Stomach smooth muscle (tissue), 2 donors: Measurements from ENCODE around the gene SFXN5.
"Not testable (repeated sequence)": the region's sequence is repeated elsewhere in the genome, so short reads cannot be mapped to it uniquely, and the experiment has no call there.

Experiments
- H3K27ac ChIP-seq: one replicate; pipeline ENCODE4 v1.7.0; 2013; ENCODE audit warnings: mild to moderate bottlenecking, low read length, inconsistent platforms
- H3K27me3 ChIP-seq, 2 donors: one replicate each; pipeline ENCODE4 v1.7.0; 2013; ENCODE audit warnings: low read length in 2 of 2; ENCODE audit not compliant: insufficient read depth in 2 of 2, control insufficient read depth in 1 of 2
- H3K36me3 ChIP-seq, 2 donors: one replicate each; pipeline ENCODE4 v1.7.0; 2013; ENCODE audit warnings: low read length in 2 of 2; ENCODE audit not compliant: control insufficient read depth in 2 of 2, insufficient read depth in 2 of 2
- H3K4me1 ChIP-seq: one replicate; pipeline ENCODE4 v1.7.0; 2013; ENCODE audit warnings: low read length; ENCODE audit not compliant: control insufficient read depth, insufficient read depth
- H3K4me3 ChIP-seq, 2 donors: one replicate each; pipeline ENCODE4 v1.7.0; 2013; ENCODE audit warnings: low read length in 2 of 2
- H3K9ac ChIP-seq, 2 donors: one replicate each; pipeline ENCODE4 v1.7.0; 2013; ENCODE audit warnings: low read length in 2 of 2, mild to moderate bottlenecking in 1 of 2
- H3K9me3 ChIP-seq, 2 donors: one replicate each; pipeline ENCODE4 v1.7.0; 2013; ENCODE audit warnings: low read length in 2 of 2; ENCODE audit not compliant: control insufficient read depth in 2 of 2
- donor health status: healthy.
- donor health status: Pancreatic carcinoma.

The SFXN5 gene, protein sequence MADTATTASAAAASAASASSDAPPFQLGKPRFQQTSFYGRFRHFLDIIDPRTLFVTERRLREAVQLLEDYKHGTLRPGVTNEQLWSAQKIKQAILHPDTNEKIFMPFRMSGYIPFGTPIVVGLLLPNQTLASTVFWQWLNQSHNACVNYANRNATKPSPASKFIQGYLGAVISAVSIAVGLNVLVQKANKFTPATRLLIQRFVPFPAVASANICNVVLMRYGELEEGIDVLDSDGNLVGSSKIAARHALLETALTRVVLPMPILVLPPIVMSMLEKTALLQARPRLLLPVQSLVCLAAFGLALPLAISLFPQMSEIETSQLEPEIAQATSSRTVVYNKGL

DNA sequence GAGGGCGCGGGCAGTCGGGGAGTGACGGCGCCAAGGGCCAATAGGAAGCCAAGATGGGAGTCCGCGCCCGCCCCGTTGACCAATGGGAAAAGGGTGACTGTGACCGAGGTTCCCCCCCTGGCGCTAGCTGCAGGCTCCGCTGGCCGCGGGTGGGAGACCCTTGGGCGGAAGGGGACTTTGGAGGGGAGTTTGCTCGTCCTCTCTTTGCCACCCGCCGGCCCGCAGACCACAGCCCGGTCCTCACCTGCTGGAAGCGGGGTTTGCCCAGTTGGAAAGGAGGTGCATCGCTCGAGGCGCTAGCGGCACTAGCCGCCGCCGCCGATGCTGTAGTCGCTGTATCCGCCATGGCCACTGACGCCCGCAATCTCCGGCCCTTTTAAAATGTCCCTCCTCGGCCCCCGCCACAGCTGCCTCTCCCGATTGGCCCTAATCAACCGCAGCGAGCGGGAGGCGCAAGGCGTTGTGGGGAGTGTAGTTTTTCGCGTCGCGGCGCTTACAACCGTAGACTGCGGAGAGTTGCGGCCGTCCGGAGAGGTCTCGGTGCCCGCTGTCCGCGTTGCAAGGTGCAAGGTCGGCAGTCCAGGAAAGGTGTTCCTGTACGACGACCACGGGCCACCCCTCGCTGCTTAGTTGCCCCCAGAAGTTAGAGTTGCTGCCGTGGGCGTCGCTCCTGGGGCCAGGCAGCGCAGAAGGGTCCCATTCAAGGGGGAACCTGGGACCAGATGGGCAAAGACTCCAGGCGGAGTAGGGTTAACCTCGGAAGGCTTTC lies at the start of gene SFXN5:
Gene SFXN5 (minus strand): TSS at position 353 of the 769 bp plus-strand sequence. CDS start 7 bp downstream, at position 346.
- Histone ChIP-seq H3K9me3 (no peaks in the 10 kb centered on the region), H3K9ac (peak within 1 kb of the TSS; percentile 78 to 82), H3K36me3 (peaks cover 0 to 4% of the 10 kb centered on the region in 2 donors), H3K27me3 (no peaks in the 10 kb centered on the region), H3K27ac (peak within 1 kb of the TSS; percentile 90), H3K4me3 (peak within 1 kb of the TSS; percentile 93 to 94), H3K4me1 (peaks cover 28% of the 10 kb centered on the region)

DNA sequence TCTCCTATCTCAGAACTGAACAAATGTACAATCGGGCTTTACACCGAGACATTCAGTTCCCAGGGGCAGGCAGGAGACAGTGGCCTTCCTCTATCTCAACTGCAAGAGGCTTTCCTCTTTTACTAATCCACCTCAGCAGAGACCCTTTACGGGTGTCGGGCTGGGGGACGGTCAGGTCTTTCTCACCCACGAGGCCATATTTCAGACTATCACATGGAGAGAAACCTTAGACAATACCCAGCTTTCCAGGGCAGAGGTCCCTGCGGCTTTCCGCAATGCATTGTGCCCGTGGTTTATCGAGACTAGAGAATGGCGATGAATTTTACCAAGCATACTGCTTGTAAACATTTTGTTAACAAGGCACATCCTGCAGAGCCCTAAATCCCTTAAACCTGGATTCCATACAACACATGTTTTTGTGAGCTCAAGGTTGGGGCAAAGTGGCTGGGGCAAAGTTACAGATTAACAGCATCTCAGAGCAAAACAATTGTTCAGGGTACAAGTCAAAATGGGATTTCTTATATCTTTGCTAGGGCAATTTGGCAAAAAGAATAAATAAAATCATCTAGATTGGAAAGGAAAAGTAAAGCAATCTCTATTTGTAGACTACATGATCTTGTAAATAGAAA lies 48.2 kb upstream of the SFXN5 start:
- not testable (repeated sequence) for H3K36me3 ChIP-seq, H3K4me3 ChIP-seq, H3K9me3 ChIP-seq, H3K27me3 ChIP-seq, H3K9ac ChIP-seq, H3K27ac ChIP-seq, H3K4me1 ChIP-seq

DNA sequence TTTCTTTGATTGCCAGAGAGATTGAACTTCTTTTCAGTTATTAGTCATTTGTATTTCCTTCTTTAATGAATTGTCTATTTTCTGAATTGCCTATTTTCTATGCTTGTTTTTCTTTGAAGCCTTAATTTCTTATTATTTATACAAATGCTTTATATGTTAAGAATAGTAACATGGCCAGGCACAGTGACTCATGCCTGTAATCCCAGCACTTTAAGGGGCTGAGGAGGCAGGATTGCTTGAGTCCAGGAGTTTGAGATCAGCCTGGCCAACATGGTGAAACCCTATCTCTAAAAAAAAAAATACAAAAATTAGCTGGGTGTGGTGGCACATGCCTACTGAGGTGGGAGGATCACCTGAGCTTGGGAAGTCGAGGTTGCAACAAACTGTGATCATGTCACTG lies 45.9 kb upstream of the SFXN5 start:
- Histone ChIP-seq H3K4me1 (peaks cover 2% of the 10 kb centered on the region), H3K4me3 (no peak overlapping the region), H3K9me3 (no peaks in the 10 kb centered on the region), H3K36me3 (no peaks in the 10 kb centered on the region), H3K27me3 (no peaks in the 10 kb centered on the region), H3K27ac (no peak overlapping the region), H3K9ac (no peak overlapping the region)

DNA sequence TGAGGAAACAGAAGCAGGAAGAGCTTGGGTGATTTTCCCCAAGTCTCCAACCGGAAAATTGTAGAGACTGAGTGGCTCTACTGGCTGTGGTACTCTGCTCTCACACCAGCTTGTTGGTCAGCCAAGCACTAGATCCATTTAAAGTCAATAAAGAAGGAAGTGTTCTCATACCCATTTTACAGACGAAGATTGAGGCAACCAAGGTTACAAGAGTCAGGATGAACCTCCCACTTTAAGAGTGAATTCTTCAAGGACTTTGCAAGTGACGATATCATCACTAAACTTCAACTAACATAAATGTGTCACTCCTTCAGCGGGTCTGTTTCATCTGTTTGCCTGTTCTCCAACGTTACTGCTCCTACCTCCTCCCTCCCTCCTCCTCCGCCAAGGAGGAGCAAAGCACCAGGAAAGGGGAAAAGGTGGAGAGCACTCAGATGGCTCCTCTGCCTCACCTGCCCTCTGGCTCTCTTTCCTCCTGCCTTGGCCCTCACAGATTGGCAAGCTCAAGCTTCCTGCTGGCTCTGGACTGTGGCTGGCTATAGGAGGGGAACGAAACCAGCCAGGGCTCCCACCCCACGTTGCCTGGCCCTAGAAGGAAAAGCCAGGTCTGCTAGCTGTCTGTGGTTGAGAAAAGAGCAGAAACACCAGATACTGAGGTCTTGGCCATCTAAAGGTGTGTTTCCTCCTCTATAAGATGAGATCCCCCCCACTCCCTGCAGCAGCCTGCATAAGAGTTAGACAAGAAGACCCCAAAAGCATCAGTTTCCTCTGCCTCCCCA lies 44.9 kb upstream of the SFXN5 start:
- no peak overlapping the region for H3K9ac ChIP-seq
- no peak overlapping the region for H3K27ac ChIP-seq
- H3K4me1 ChIP-seq = peaks cover 13% of the 10 kb centered on the region
- H3K36me3 ChIP-seq = no peaks in the 10 kb centered on the region
- no peak overlapping the region for H3K4me3 ChIP-seq
- H3K27me3 ChIP-seq = no peaks in the 10 kb centered on the region
- no peaks in the 10 kb centered on the region for H3K9me3 ChIP-seq

DNA sequence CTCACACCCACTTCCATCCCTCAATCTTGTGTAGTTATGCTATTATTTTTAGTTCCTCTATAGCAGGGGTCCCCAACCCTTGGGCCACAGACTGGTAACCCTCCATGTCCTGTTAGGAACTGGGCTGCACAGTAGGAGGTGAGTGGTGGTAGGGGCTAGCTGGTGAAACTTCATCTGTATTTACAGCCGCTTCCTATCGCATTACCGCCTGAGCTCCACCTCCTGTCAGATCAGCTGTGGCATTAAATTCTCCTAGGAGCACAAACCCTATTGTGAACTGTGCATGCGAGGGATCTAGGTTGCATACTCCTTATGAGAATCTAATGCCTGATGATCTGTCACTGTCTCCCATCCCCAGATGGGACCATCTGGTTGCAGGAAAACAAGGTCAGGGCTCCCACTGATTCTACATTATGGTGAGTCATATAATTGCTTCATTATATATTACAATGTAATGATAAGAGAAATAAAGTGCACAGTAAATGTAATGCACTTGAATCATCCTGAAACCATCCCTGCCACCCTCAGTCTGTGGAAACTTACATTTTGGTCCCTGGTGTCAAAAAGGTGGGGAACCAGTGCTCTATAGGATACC lies 42.9 kb upstream of the SFXN5 start:
- no peaks in the 10 kb centered on the region for H3K27me3 ChIP-seq
- H3K4me1 ChIP-seq = peaks cover 28% of the 10 kb centered on the region
- H3K9ac ChIP-seq = no peak overlapping the region
- H3K36me3 ChIP-seq = no peaks in the 10 kb centered on the region
- H3K4me3 ChIP-seq = no peak overlapping the region
- no peak overlapping the region for H3K27ac ChIP-seq
- H3K9me3 ChIP-seq = no peaks in the 10 kb centered on the region

DNA sequence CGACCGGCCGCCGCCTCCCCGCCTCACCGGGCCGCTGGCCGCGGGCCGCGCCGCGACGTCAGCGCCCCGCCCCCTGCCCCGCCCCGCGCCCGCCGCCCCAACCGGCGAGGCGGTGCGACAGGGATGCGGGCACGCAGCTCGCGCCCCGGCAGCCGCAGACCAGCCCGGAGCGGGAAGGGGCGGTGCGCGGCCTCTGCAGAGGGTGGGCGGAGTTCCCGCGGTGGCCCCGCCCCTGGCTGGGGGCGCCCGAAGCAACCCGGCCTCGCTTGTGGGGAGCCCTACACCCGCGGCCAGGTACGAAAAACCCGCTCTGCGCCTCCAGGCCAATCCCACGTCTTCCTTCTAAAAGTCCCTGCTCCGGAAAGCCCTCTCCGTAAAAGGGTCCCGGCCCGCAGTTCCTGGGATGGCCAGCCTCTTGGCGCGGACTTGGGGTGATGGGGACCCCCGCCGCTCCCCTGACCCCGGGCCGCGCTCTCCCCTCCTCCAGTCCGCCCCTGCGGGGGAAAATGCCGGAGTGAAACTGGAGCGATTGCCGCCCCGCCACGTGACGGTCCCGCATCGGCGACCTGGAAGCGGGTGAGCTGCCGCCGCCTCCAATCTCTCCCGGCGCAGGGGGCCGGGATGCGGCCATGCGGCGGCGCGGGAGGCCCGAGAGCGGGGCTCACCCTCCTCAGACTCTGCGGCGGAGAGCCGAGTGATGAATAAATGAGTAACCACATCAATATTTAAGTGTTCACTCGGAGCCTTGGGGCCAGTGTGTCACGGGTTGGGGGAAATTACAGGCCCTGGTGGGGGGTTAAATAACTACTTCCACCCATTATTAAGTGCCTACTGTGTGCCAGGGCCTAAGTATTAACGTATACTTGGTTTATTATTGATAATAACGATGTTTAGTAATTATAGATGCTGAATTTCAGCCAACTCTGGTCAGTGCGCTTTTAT lies 41.7 kb upstream of the SFXN5 start, which contains the start of gene RAB11FIP5:
Gene RAB11FIP5 (minus strand): TSS at position 36 of the 942 bp plus-strand sequence. CDS start 171 bp downstream, outside the sequence.
- peak within 1 kb of the TSS; percentile 81 to 88 for H3K4me3 ChIP-seq
- H3K36me3 ChIP-seq = no peaks in the 10 kb centered on the region
- H3K9me3 ChIP-seq = no peaks in the 10 kb centered on the region
- H3K9ac ChIP-seq = peak within 1 kb of the TSS; percentile 84 to 91
- H3K27ac ChIP-seq = peak within 1 kb of the TSS; percentile 64
- no peaks in the 10 kb centered on the region for H3K27me3 ChIP-seq
- peaks cover 28% of the 10 kb centered on the region for H3K4me1 ChIP-seq

DNA sequence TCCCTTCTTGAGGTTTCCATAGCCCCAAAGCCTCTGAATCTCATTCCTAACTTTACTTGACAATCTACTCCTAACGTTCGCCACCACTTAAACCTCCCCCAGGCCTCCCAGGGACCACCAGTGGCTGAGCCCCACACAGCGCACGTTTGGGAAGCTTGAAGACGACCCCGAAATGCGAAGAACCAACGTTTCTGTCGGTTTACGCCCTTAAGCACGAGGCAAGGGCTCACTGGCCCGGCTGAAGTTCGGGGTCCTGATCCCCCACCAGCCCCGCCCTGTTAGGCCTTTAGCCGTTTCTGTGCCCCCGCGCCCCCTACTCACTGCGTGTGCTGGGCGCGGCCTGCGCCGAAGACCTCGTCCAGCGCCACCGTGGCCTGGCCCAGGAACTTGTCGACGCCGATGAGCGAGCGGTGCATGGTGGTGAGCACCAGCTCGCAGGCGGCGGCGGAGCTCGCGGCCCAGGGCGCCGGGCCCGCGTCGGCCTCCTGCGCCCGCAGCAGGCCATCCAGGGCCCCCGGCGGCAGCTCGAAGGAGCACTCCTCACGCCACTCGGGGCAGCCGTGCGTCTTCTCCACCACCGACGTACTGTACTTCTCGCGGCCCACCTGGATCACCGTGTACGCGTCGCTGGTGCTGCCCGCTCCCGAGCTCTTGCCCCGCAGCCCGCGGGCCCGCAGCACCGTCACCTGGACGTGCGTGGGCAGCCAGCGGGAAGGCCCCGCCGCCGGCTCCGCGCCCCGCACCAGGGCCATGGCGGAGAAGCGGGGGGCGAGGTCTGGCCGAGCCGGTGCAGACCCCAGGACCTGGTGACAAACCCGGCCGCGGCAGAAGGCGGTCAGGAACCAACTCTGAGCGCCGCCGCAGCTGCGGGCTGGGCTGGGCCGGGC lies 40.8 kb upstream of the SFXN5 start:
- Histone ChIP-seq H3K27ac (peak overlapping the region; percentile 58), H3K27me3 (no peaks in the 10 kb centered on the region), H3K4me1 (peaks cover 34% of the 10 kb centered on the region), H3K9ac (peak overlapping the region; percentile 84 to 91), H3K4me3 (peak overlapping the region; percentile 81 to 88), H3K36me3 (no peaks in the 10 kb centered on the region), H3K9me3 (no peaks in the 10 kb centered on the region)

DNA sequence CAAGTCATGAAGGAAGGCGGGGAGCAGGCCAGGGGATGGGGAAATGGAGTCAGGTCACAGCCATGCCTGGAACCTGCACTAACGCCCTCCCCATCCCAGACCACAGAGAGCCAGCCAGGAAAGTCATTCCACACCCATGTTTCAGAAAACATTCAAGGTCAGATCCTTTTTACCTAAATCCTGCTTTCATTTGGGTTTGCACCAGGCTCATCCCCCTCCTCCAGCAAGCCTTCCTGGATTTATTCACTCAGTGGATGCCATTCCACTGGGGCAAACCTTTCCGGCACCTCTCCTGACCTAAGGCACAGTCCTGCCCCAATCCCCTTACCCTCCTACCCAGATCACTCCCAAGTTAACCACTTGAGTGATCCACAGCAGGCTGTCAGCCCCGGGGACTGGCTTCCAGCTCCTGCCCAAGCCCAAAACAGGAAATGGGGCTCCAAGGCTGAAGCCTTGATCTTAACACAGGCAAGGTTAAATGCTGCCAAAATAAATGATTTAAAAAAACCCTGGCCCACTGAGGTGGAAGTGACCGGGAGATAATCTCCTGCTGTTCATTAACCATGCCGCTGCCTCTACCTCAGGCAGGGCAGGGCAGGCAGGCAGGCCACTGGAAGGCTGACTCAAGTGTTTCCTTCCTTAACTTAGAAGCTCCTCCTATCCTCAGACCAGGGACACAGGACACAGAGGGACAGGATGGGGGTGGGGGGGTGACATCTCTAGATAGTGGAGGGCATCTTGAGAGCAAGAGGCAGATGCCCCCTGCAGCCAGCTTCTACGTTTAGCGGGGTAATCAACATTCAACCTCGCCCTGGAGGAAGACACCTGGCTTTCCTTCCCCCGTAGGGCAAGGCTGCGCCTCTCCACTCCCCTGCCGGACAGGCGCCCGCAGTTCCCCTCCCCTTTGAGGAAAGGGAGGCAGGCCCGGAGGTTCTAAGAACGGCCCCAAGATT lies 39.8 kb upstream of the SFXN5 start:
- peaks cover 39% of the 10 kb centered on the region for H3K4me1 ChIP-seq
- H3K36me3 ChIP-seq = no peaks in the 10 kb centered on the region
- no peaks in the 10 kb centered on the region for H3K27me3 ChIP-seq
- no peaks in the 10 kb centered on the region for H3K9me3 ChIP-seq
- peak overlapping the region; percentile 84 to 91 for H3K9ac ChIP-seq
- H3K27ac ChIP-seq = peak overlapping the region; percentile 58
- H3K4me3 ChIP-seq = peak overlapping the region; percentile 81 to 88
